Left lung (tissue), 10 donors: Measurements from ENCODE around the gene IRAG1. TPM values are rescaled to one million over a fixed set of nuclear protein-coding genes. Genes with fewer than 3 reads are reported as not detected.

ENCODE experiments used
- ATAC-seq: fragments of 200-7000 bp; cut with Tn5 transposase; one replicate; pipeline ENCODE4 v1.9.1; 2020; ENCODE audit warnings: moderate library complexity
- DNase-seq, 4 donors: peaks; one replicate each; pipeline ENCODE4 v3.0.0-alpha.2; 2013 to 2020
- H3K27ac ChIP-seq, 2 donors: fragments of 200-600 bp; sonication (generic) in 1 of 2; one replicate each; pipeline versions ENCODE4 v1.5.0 to v1.8.0; 2020 to 2021
- H3K27me3 ChIP-seq, 2 donors: fragments of 200-600 bp; sonication (generic) in 1 of 2; one replicate each; pipeline versions ENCODE4 v1.5.0 to v1.8.0; 2020 to 2021
- H3K36me3 ChIP-seq, 2 donors: fragments of 200-600 bp; sonication (generic) in 1 of 2; one replicate each; pipeline versions ENCODE4 v1.5.0 to v1.8.0; 2020 to 2021
- H3K4me1 ChIP-seq, 2 donors: fragments of 200-600 bp; one replicate each; pipeline ENCODE4 v1.8.0; 2021
- H3K4me3 ChIP-seq, 2 donors: fragments of 200-600 bp; sonication (generic) in 1 of 2; one replicate each; pipeline versions ENCODE4 v1.5.0 to v1.8.0; 2020 to 2021; ENCODE audit warnings: mild to moderate bottlenecking in 1 of 2
- H3K9me3 ChIP-seq, 2 donors: fragments of 200-600 bp; sonication (generic) in 1 of 2; one replicate each; pipeline versions ENCODE4 v1.5.0 to v1.8.0; 2020 to 2021
- intact Hi-C, 2 donors: fragments of 100-400 bp; cut with DNase I; formaldehyde crosslinking; loops; one replicate each; pipeline versions ENCODE4 v1.11.2 to v1.14.2; 2022
- polyA plus RNA-seq, 6 donors: library from polyadenylated mRNA; unstranded; fragments of 120-200 nt; gene quantifications; one replicate each; pipeline ENCODE4 v1.2.1, GENCODE V29; 2013; ENCODE audit not compliant: insufficient read length in 6 of 6
- total RNA-seq, 2 donors: library from RNA; stranded (reverse); fragmentation: NEBNext Ultra II Directional; extraction: Animal tissue kit (Norgen Biotek cat#: 25700); gene quantifications; one replicate each; pipeline ENCODE4 v1.2.1, GENCODE V29; 2021
- TF ChIP-seq, protein P1 (sequence below), 2 donors: fragments of 200-600 bp; sonication (generic) in 1 of 2; IDR thresholded peaks; one replicate each; pipeline versions ENCODE4 v1.5.0 to v1.8.0; 2021; ENCODE audit warnings: antibody characterized with exemption in 2 of 2
- donor health status: DM: no; HTN: yes; CAD: no.
- donor health status: DM: no; HTN: no; CAD: no.

IRAG1 gene
- total and polyA plus RNA-seq, 8 donors: 11.4 to 17.8 (median 16.7) TPM

- Histone ChIP-seq H3K9me3 (no peaks in the 10 kb centered on the region), H3K4me1 (peaks cover 10 to 25% of the 10 kb centered on the region in 2 donors), H3K27ac (no peak overlapping the region), H3K4me3 (no peak overlapping the region), H3K27me3 (peaks cover 0 to 12% of the 10 kb centered on the region in 2 donors), H3K36me3 (no peaks in the 10 kb centered on the region)
- no peak for DNase-seq
- intact Hi-C loops: loop anchor here in 1 of 2 donors (5.0 to 10.0 kb wide), 2 partner anchors 105 to 333 kb away; no protein-coding TSS in a partner anchor
- TF ChIP-seq, protein P1, sequence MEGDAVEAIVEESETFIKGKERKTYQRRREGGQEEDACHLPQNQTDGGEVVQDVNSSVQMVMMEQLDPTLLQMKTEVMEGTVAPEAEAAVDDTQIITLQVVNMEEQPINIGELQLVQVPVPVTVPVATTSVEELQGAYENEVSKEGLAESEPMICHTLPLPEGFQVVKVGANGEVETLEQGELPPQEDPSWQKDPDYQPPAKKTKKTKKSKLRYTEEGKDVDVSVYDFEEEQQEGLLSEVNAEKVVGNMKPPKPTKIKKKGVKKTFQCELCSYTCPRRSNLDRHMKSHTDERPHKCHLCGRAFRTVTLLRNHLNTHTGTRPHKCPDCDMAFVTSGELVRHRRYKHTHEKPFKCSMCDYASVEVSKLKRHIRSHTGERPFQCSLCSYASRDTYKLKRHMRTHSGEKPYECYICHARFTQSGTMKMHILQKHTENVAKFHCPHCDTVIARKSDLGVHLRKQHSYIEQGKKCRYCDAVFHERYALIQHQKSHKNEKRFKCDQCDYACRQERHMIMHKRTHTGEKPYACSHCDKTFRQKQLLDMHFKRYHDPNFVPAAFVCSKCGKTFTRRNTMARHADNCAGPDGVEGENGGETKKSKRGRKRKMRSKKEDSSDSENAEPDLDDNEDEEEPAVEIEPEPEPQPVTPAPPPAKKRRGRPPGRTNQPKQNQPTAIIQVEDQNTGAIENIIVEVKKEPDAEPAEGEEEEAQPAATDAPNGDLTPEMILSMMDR (IDR thresholded peaks at IDR 0.05): no peak
- ATAC-seq: no peak
These were observed 36.6 kb upstream of the IRAG1 start for GRCh38 chr11:10730151-10730550.

- peaks cover 7 to 32% of the 10 kb centered on the region in 2 donors for H3K4me1 ChIP-seq
- ATAC-seq: peak; percentile 31
- intact Hi-C loops: no loop called here
- no peak overlapping the region for H3K4me3 ChIP-seq
- H3K9me3 ChIP-seq: no peaks in the 10 kb centered on the region
- H3K27me3 ChIP-seq: peaks cover 0 to 12% of the 10 kb centered on the region in 2 donors
- peak overlapping the region in 1 of 2 donors; percentile 19 for H3K27ac ChIP-seq
- no peaks in the 10 kb centered on the region for H3K36me3 ChIP-seq
- DNase-seq: peak in 2 of 4 donors; percentile 75 to 76
- TF ChIP-seq, protein P1 (IDR thresholded peaks at IDR 0.05): no peak
These were observed 35.4 kb upstream of the IRAG1 start for GRCh38 chr11:10728789-10729472.

DNA sequence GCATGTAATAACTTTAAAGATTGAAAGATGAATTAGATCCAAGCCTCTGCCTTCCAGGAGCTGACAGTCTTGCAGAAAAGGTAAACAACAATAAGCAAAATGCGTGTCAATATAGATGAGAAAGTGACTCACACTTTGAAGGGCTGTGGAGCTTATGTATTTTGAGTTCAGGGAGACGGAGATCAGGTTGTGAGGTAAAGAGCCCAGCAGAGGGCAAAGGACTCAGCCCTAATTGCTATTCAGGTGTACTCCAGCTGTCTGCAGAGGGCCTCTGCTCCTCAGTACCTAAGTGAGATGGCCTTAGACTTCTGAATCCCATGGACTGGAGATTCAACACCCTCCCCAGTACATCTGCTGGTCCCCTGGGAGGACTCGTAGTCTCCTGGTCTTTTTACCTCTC, 34.6 kb upstream of the IRAG1 start:
- Histone ChIP-seq H3K36me3 (no peaks in the 10 kb centered on the region), H3K27me3 (peaks cover 0 to 20% of the 10 kb centered on the region in 2 donors), H3K27ac (no peak overlapping the region), H3K9me3 (no peaks in the 10 kb centered on the region), H3K4me3 (no peak overlapping the region), H3K4me1 (peaks cover 0 to 27% of the 10 kb centered on the region in 2 donors)
- DNase-seq (no peak), ATAC-seq (peak; percentile 11)
- intact Hi-C loops: no loop called here
- TF ChIP-seq, protein P1 (IDR thresholded peaks at IDR 0.05): no peak

DNA sequence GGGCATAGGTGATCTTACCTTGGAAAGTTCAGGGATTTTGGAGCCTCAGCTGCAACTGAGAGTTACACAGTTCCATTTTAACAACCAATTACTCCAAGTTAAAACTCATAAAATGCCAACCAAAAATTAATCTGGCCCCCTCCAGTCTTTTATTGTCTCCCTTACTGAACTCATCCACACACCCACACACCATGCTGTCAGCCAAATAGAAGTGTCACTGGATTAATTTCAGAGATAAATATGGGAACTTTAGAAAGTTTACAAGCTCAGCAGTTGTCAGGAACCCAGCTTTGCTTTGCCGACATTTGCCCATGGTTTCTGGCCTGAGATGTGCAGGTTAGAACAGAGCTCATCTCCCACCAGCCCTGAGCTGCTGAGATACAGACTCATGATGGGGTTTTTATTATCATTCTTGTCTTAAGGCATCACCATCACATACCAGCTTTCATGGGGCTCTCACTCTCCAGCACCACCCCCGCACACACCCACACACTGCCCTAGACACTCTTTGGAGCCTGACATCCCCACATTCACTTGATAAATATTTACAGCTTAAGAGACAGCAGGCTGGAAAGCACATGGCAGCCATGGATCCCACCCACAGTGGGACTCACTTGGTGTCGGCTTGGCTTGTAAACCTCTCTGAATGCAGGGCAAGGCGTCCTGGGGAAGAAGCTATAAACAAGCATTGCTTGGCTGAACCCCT, 33.7 kb upstream of the IRAG1 start:
- peak; percentile 8 for ATAC-seq
- intact Hi-C loops: no loop called here
- TF ChIP-seq, protein P1 (IDR thresholded peaks at IDR 0.05): no peak
- Histone ChIP-seq H3K4me3 (no peak overlapping the region), H3K27ac (no peak overlapping the region), H3K9me3 (no peaks in the 10 kb centered on the region), H3K4me1 (peaks cover 0 to 27% of the 10 kb centered on the region in 2 donors), H3K36me3 (no peaks in the 10 kb centered on the region), H3K27me3 (peaks cover 0 to 20% of the 10 kb centered on the region in 2 donors)
- DNase-seq: no peak

GRCh38 chr11:10725907-10726253, 32.3 kb upstream of the IRAG1 start:
- intact Hi-C loops: no loop called here
- Histone ChIP-seq H3K36me3 (no peaks in the 10 kb centered on the region), H3K4me1 (peaks cover 0 to 27% of the 10 kb centered on the region in 2 donors), H3K4me3 (no peak overlapping the region), H3K27me3 (peaks cover 0 to 20% of the 10 kb centered on the region in 2 donors), H3K27ac (no peak overlapping the region), H3K9me3 (no peaks in the 10 kb centered on the region)
- DNase-seq (no peak), ATAC-seq (no peak)
- TF ChIP-seq, protein P1 (IDR thresholded peaks at IDR 0.05): no peak
